Liver (tissue), 9 donors: Measurements from ENCODE around the gene SYT17. TPM values are rescaled to one million over a fixed set of nuclear protein-coding genes. Genes with fewer than 3 reads are reported as not detected.

Experiments
- DNase-seq: peaks from one replicate; pipeline ENCODE4 v3.0.0-alpha.2; 2017; ENCODE audit warnings: low spot score
- H3K27ac ChIP-seq, 2 donors: one replicate each; pipeline ENCODE4 v1.7.0; 2013; ENCODE audit warnings: inconsistent platforms in 2 of 2, low read length in 2 of 2, control low read depth in 1 of 2, low read depth in 1 of 2, mild to moderate bottlenecking in 1 of 2
- H3K27me3 ChIP-seq, 4 donors: one replicate each; pipeline versions ENCODE4 v1.6.1 to v1.7.0; 2013; ENCODE audit warnings: low read length in 3 of 4, inconsistent platforms in 1 of 4, mild to moderate bottlenecking in 1 of 4, moderate library complexity in 1 of 4; ENCODE audit not compliant: control insufficient read depth in 4 of 4, insufficient read depth in 4 of 4
- H3K36me3 ChIP-seq, 4 donors: one replicate each; pipeline versions ENCODE4 v1.6.1 to v1.7.0; 2013; ENCODE audit warnings: low read length in 3 of 4, mild to moderate bottlenecking in 3 of 4, low read depth in 1 of 4, moderate library complexity in 1 of 4; ENCODE audit not compliant: control insufficient read depth in 4 of 4, insufficient read depth in 3 of 4
- H3K4me1 ChIP-seq, 4 donors: one replicate each; pipeline versions ENCODE4 v1.6.1 to v1.7.0; 2013; ENCODE audit warnings: low read length in 3 of 4, mild to moderate bottlenecking in 3 of 4, moderate library complexity in 1 of 4; ENCODE audit not compliant: control insufficient read depth in 4 of 4, insufficient read depth in 4 of 4
- H3K4me3 ChIP-seq, 3 donors: one replicate each; pipeline versions ENCODE4 v1.6.1 to v1.7.0; 2013; ENCODE audit warnings: low read length in 3 of 3, control low read depth in 1 of 3, low read depth in 1 of 3, mild to moderate bottlenecking in 1 of 3
- H3K9ac ChIP-seq, 2 donors: one replicate each; pipeline ENCODE4 v1.7.0; 2013; ENCODE audit warnings: low read length in 2 of 2, mild to moderate bottlenecking in 2 of 2, moderate library complexity in 2 of 2, control low read depth in 1 of 2, low read depth in 1 of 2
- H3K9me3 ChIP-seq, 4 donors: one replicate each; pipeline versions ENCODE4 v1.6.1 to v1.7.0; 2013; ENCODE audit warnings: low read length in 3 of 4; ENCODE audit not compliant: control insufficient read depth in 4 of 4
- CTCF ChIP-seq: fragments of 150-350 bp; IDR thresholded peaks from 2 replicates; pipeline ENCODE4 v1.5.1; 2017; ENCODE audit warnings: improper control_type of control experiment, low read depth, low read length; ENCODE audit not compliant: missing input control
- EGR1 ChIP-seq, 2 donors: IDR thresholded peaks; 2 replicates each; pipeline ENCODE4 v1.6.1; 2016 to 2018; ENCODE audit warnings: antibody characterized with exemption in 2 of 2, low read depth in 2 of 2
- FOXA1 ChIP-seq: IDR thresholded peaks from 2 replicates; pipeline ENCODE4 v1.6.1; 2016; ENCODE audit warnings: antibody characterized with exemption
- FOXA2 ChIP-seq: IDR thresholded peaks from 2 replicates; pipeline ENCODE4 v1.6.1; 2016; ENCODE audit warnings: antibody characterized with exemption
- GABPA ChIP-seq, 2 donors: IDR thresholded peaks in 1 of 2; conservative IDR thresholded peaks in 1 of 2; 2 replicates each; pipeline ENCODE4 v1.6.1; 2016; ENCODE audit warnings: antibody characterized with exemption in 2 of 2, mild to moderate bottlenecking in 1 of 2, moderate library complexity in 1 of 2
- HNF4A ChIP-seq, 2 donors: conservative IDR thresholded peaks; 2 replicates each; pipeline ENCODE4 v1.6.1; 2016; ENCODE audit warnings: antibody characterized with exemption in 2 of 2, mild to moderate bottlenecking in 2 of 2
- HNF4G ChIP-seq: IDR thresholded peaks from 2 replicates; pipeline ENCODE4 v1.6.1; 2016; ENCODE audit warnings: antibody characterized with exemption
- JUND ChIP-seq, 2 donors: IDR thresholded peaks; 2 replicates each; pipeline ENCODE4 v1.6.1; 2016; ENCODE audit warnings: antibody characterized with exemption in 2 of 2
- NR2F2 ChIP-seq: IDR thresholded peaks from 2 replicates; pipeline ENCODE4 v1.6.1; 2016; ENCODE audit warnings: antibody characterized with exemption
- RAD21 ChIP-seq, 2 donors: IDR thresholded peaks; 2 replicates each; pipeline ENCODE4 v1.6.1; 2016; ENCODE audit warnings: antibody characterized with exemption in 2 of 2, mild to moderate bottlenecking in 2 of 2
- RXRA ChIP-seq, 2 donors: IDR thresholded peaks; 2 replicates each; pipeline ENCODE4 v1.6.1; 2017 to 2018; ENCODE audit warnings: antibody characterized with exemption in 2 of 2, mild to moderate bottlenecking in 1 of 2
- SP1 ChIP-seq: IDR thresholded peaks from 2 replicates; pipeline ENCODE4 v1.6.1; 2018; ENCODE audit warnings: antibody characterized with exemption, mild to moderate bottlenecking
- TAF1 ChIP-seq: conservative IDR thresholded peaks from 2 replicates; pipeline ENCODE4 v1.6.1; 2016; ENCODE audit warnings: antibody characterized with exemption, mild to moderate bottlenecking
- YY1 ChIP-seq: IDR thresholded peaks from 2 replicates; pipeline ENCODE4 v1.6.1; 2016; ENCODE audit warnings: antibody characterized with exemption, mild to moderate bottlenecking
- WGBS: extraction: QIAGEN DNeasy Blood & Tissue Kit; methylation state at CpG from one replicate; pipeline ENCODE4 v1.1.7; 2013; 5-methylcytosine and 5-hydroxymethylcytosine counted together
- polyA plus RNA-seq, 2 donors: library from polyadenylated mRNA; stranded (reverse) in 1 of 2; unstranded in 1 of 2; fragments of 200-250 nt in 1 of 2; fragments of >200 nt in 1 of 2; fragmentation: Nextera tagmentation in 1 of 2; extraction: Ambion mirVana in 1 of 2; gene quantifications; one replicate each; pipeline versions ENCODE4 v1.2.1 to v1.2.3, GENCODE V29; 2013 to 2015
- total RNA-seq, 2 donors: library from RNA; depleted of rRNA; stranded (reverse); fragments of >200 nt; gene quantifications; one replicate each; pipeline ENCODE4 v1.2.3, GENCODE V29; 2014
- TF ChIP-seq, protein P1 (sequence below): IDR thresholded peaks from 2 replicates; pipeline ENCODE4 v1.6.1; 2016; ENCODE audit warnings: antibody characterized with exemption
- TF ChIP-seq, protein P2 (sequence below): IDR thresholded peaks from 2 replicates; pipeline ENCODE4 v1.6.1; 2016; ENCODE audit warnings: antibody characterized with exemption
- TF ChIP-seq, protein P3 (sequence below): IDR thresholded peaks from 2 replicates; pipeline ENCODE4 v1.6.1; 2016; ENCODE audit warnings: antibody characterized with exemption
- donor health status: healthy.
- donor health status: healthy.
- donor health status: healthy.
- donor health status: healthy.
- donor health status: healthy.

SYT17 gene
- total and polyA plus RNA-seq, 4 donors: 2.5 to 7.7 (median 5.5) TPM

DNA sequence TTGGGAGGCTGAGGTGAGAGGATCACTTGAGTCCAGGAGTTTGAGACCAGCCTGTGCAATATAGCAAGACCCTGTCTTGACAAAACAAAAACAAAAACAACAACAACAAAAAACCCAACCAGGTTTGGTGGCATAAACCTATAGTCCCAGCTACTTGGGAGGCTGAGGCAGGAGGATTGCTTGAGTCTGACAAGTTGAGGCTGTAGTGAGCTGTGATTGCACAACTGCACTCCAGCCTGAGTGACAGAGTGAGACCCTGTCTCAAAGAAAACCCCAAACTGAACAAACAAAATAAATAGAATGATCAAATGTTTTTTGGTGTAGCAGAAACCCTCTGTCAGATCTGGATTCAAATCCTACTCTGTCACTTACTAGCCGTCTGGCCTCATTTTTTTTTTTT lies 16.0 kb upstream of the SYT17 start:
- no peaks in the 10 kb centered on the region for H3K27me3 ChIP-seq
- H3K4me1 ChIP-seq: no peaks in the 10 kb centered on the region
- WGBS: 88% methylated on average over 1 of the region's 1 CpG
- H3K36me3 ChIP-seq: no peaks in the 10 kb centered on the region
- H3K27ac ChIP-seq: no peak overlapping the region
- no peak for DNase-seq
- no peak overlapping the region for H3K4me3 ChIP-seq
- no peak overlapping the region for H3K9ac ChIP-seq
- H3K9me3 ChIP-seq: no peaks in the 10 kb centered on the region
- TF ChIP-seq EGR1 (IDR thresholded peaks at IDR 0.05; ENCODE audit: low read depth in 2 of 2): no peak
- no peak for TF ChIP-seq JUND (IDR thresholded peaks at IDR 0.05)
- no peak for TF ChIP-seq HNF4A (conservative IDR thresholded peaks at IDR 0.05)
- no peak for TF ChIP-seq RXRA (IDR thresholded peaks at IDR 0.05)
- TF ChIP-seq, protein P1, sequence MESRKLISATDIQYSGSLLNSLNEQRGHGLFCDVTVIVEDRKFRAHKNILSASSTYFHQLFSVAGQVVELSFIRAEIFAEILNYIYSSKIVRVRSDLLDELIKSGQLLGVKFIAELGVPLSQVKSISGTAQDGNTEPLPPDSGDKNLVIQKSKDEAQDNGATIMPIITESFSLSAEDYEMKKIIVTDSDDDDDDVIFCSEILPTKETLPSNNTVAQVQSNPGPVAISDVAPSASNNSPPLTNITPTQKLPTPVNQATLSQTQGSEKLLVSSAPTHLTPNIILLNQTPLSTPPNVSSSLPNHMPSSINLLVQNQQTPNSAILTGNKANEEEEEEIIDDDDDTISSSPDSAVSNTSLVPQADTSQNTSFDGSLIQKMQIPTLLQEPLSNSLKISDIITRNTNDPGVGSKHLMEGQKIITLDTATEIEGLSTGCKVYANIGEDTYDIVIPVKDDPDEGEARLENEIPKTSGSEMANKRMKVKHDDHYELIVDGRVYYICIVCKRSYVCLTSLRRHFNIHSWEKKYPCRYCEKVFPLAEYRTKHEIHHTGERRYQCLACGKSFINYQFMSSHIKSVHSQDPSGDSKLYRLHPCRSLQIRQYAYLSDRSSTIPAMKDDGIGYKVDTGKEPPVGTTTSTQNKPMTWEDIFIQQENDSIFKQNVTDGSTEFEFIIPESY: no peak
- TF ChIP-seq GABPA (IDR thresholded peaks at IDR 0.05 in 1 of 2, conservative IDR thresholded peaks at IDR 0.05 in 1 of 2): no peak
- no peak for TF ChIP-seq NR2F2
- TF ChIP-seq, protein P2, sequence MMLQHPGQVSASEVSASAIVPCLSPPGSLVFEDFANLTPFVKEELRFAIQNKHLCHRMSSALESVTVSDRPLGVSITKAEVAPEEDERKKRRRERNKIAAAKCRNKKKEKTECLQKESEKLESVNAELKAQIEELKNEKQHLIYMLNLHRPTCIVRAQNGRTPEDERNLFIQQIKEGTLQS: no peak
- no peak for TF ChIP-seq YY1
- no peak for TF ChIP-seq CTCF
- no peak for TF ChIP-seq TAF1
- TF ChIP-seq HNF4G: no peak
- TF ChIP-seq, protein P3, sequence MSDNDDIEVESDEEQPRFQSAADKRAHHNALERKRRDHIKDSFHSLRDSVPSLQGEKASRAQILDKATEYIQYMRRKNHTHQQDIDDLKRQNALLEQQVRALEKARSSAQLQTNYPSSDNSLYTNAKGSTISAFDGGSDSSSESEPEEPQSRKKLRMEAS: no peak
- no peak for TF ChIP-seq RAD21 (IDR thresholded peaks at IDR 0.05)

- no peak overlapping the region for H3K4me3 ChIP-seq
- H3K36me3 ChIP-seq: no peaks in the 10 kb centered on the region
- no peaks in the 10 kb centered on the region for H3K9me3 ChIP-seq
- TF ChIP-seq, protein P2: no peak
- no peak for TF ChIP-seq GABPA (IDR thresholded peaks at IDR 0.05 in 1 of 2, conservative IDR thresholded peaks at IDR 0.05 in 1 of 2)
- TF ChIP-seq HNF4A (conservative IDR thresholded peaks at IDR 0.05): no peak
- TF ChIP-seq, protein P3: no peak
- TF ChIP-seq FOXA1: no peak
- TF ChIP-seq SP1: no peak
- no peak for TF ChIP-seq FOXA2
- TF ChIP-seq HNF4G: no peak
- TF ChIP-seq YY1: no peak
- H3K9ac ChIP-seq: no peak overlapping the region
- no peaks in the 10 kb centered on the region for H3K4me1 ChIP-seq
- no peaks in the 10 kb centered on the region for H3K27me3 ChIP-seq
- no peak for DNase-seq
- H3K27ac ChIP-seq: no peak overlapping the region
- 66% methylated on average over 4 of the region's 4 CpGs for WGBS
Measured at GRCh38 chr16:19153876-19154275, 14.2 kb upstream of the SYT17 start.
